HUES64 (cell line): ENCODE measurements around the gene SLC38A4. TPM values are rescaled to one million over a fixed set of nuclear protein-coding genes. Genes with fewer than 3 reads are reported as not detected.
A peak's percentile ranks its signal among the peaks of the same experiment; 100 is the strongest.
"Not testable (repeated sequence)": the region's sequence is repeated elsewhere in the genome, so short reads cannot be mapped to it uniquely, and the experiment has no call there.

ENCODE experiments used
- H3K27ac ChIP-seq: 2 replicates; pipeline ENCODE4 v1.7.0; 2013; ENCODE audit warnings: low read depth, low read length, inconsistent platforms
- H3K27me3 ChIP-seq: 2 replicates; pipeline ENCODE4 v1.6.1; 2013; ENCODE audit warnings: mild to moderate bottlenecking, low read length; ENCODE audit not compliant: insufficient read depth
- H3K36me3 ChIP-seq: 2 replicates; pipeline ENCODE4 v1.6.1; 2013; ENCODE audit warnings: mild to moderate bottlenecking, low read length; ENCODE audit not compliant: insufficient read depth
- H3K4me1 ChIP-seq: 2 replicates; pipeline ENCODE4 v1.6.1; 2013; ENCODE audit warnings: mild to moderate bottlenecking, low read length, moderate library complexity; ENCODE audit not compliant: insufficient read depth
- H3K4me3 ChIP-seq: 2 replicates; pipeline ENCODE4 v1.5.1; 2013; ENCODE audit warnings: mild to moderate bottlenecking, low read length, moderate library complexity
- H3K9ac ChIP-seq: 2 replicates; pipeline ENCODE4 v1.6.1; 2013; ENCODE audit warnings: mild to moderate bottlenecking, low read depth, low read length
- H3K9me3 ChIP-seq: 2 replicates; pipeline ENCODE4 v1.6.1; 2013; ENCODE audit warnings: low read depth, low read length; ENCODE audit not compliant: insufficient read depth
- WGBS: fragments of 150-250, 120-280 bp; methylation state at CpG from one replicate; pipeline ENCODE4 v1.1.7; 2013; ENCODE audit warnings: missing lambda C conversion rate; 5-methylcytosine and 5-hydroxymethylcytosine counted together
- polyA plus RNA-seq, 2 experiments: library from polyadenylated mRNA; stranded (reverse); fragments of 50-300 nt; gene quantifications; one replicate each; pipeline ENCODE4 v1.2.3, GENCODE V29; 2013

SLC38A4 gene
- 1.9 TPM for polyA plus RNA-seq (2013, experiment 1 of 2)
- 2.7 TPM for polyA plus RNA-seq (2013, experiment 2 of 2)

- Histone ChIP-seq H3K27ac (no peak within 1 kb of the TSS), H3K9ac (0 out of 2 replicates have a peak within 1 kb of the TSS, but pooled peaks have one; percentile 17), H3K36me3 (no peaks in the 10 kb centered on the region), H3K27me3 (peaks cover 78% of the 10 kb centered on the region), H3K9me3 (no peaks in the 10 kb centered on the region), H3K4me3 (peak within 1 kb of the TSS; percentile 50), H3K4me1 (peaks cover 4% of the 10 kb centered on the region; the same call in 1 of the 2 replicates)
- WGBS, result 21% methylated on average over 29 of the region's 29 CpGs
These were observed at the start of gene SLC38A4 for GRCh38 chr12:46825591-46826414. Gene SLC38A4, minus strand, starts transcription at chr12:46825997. Its CDS starts 32,926 bp downstream, at chr12:46793071.

- Histone ChIP-seq H3K4me1 (no peaks in the 10 kb centered on the region), H3K27ac (no peak overlapping the region), H3K4me3 (no peak overlapping the region), H3K27me3 (no peaks in the 10 kb centered on the region), H3K9ac (no peak overlapping the region), H3K36me3 (no peaks in the 10 kb centered on the region), H3K9me3 (peaks cover 24% of the 10 kb centered on the region)
- WGBS, result 67% methylated on average over 1 of the region's 1 CpG
These were observed 49.3 kb upstream of the SLC38A4 start for GRCh38 chr12:46875095-46875494.

GRCh38 chr12:46874642-46875041 is 48.8 kb upstream of the SLC38A4 start:
- no peak overlapping the region for H3K4me3 ChIP-seq
- 80% methylated on average over 3 of the region's 3 CpGs for WGBS
- H3K27ac ChIP-seq, result no peak overlapping the region
- no peaks in the 10 kb centered on the region for H3K36me3 ChIP-seq
- no peak overlapping the region for H3K9ac ChIP-seq
- peaks cover 24% of the 10 kb centered on the region for H3K9me3 ChIP-seq
- H3K4me1 ChIP-seq, result no peaks in the 10 kb centered on the region
- H3K27me3 ChIP-seq, result no peaks in the 10 kb centered on the region

- Histone ChIP-seq H3K27me3 (no peaks in the 10 kb centered on the region), H3K9ac (no peak overlapping the region), H3K4me1 (no peaks in the 10 kb centered on the region), H3K9me3 (peaks cover 21% of the 10 kb centered on the region), H3K27ac (no peak overlapping the region), H3K4me3 (no peak overlapping the region), H3K36me3 (no peaks in the 10 kb centered on the region)
- 95% methylated on average over 4 of the region's 4 CpGs for WGBS
These were observed 46.3 kb upstream of the SLC38A4 start for GRCh38 chr12:46872135-46872534.

GRCh38 chr12:46865311-46865710 is 39.5 kb upstream of the SLC38A4 start:
- H3K9ac ChIP-seq, result no peak overlapping the region
- H3K9me3 ChIP-seq, result peaks cover 24% of the 10 kb centered on the region
- no peaks in the 10 kb centered on the region for H3K36me3 ChIP-seq
- no peak overlapping the region for H3K4me3 ChIP-seq
- no peaks in the 10 kb centered on the region for H3K27me3 ChIP-seq
- no peaks in the 10 kb centered on the region for H3K4me1 ChIP-seq
- H3K27ac ChIP-seq, result no peak overlapping the region

GRCh38 chr12:46858368-46858767 is 32.6 kb upstream of the SLC38A4 start:
- no peaks in the 10 kb centered on the region for H3K36me3 ChIP-seq
- H3K4me3 ChIP-seq, result no peak overlapping the region
- no peaks in the 10 kb centered on the region for H3K27me3 ChIP-seq
- H3K9ac ChIP-seq, result no peak overlapping the region
- no peaks in the 10 kb centered on the region for H3K4me1 ChIP-seq
- peaks cover 58% of the 10 kb centered on the region for H3K9me3 ChIP-seq
- H3K27ac ChIP-seq, result no peak overlapping the region
- 90% methylated on average over 3 of the region's 4 CpGs for WGBS

GRCh38 chr12:46857486-46857885 is 31.7 kb upstream of the SLC38A4 start:
- Histone ChIP-seq H3K9ac (no peak overlapping the region), H3K27me3 (no peaks in the 10 kb centered on the region), H3K27ac (no peak overlapping the region), H3K36me3 (no peaks in the 10 kb centered on the region), H3K4me1 (no peaks in the 10 kb centered on the region), H3K4me3 (no peak overlapping the region), H3K9me3 (peaks cover 58% of the 10 kb centered on the region)

- no peaks in the 10 kb centered on the region for H3K27me3 ChIP-seq
- 43% methylated on average over 1 of the region's 2 CpGs for WGBS
- no peak overlapping the region for H3K27ac ChIP-seq
- no peaks in the 10 kb centered on the region for H3K36me3 ChIP-seq
- no peak overlapping the region for H3K9ac ChIP-seq
- no peaks in the 10 kb centered on the region for H3K4me1 ChIP-seq
- peaks cover 58% of the 10 kb centered on the region for H3K9me3 ChIP-seq
- H3K4me3 ChIP-seq, result no peak overlapping the region
These were observed 30.0 kb upstream of the SLC38A4 start for GRCh38 chr12:46855760-46856159.

- peaks cover 44% of the 10 kb centered on the region for H3K9me3 ChIP-seq
- H3K4me1 ChIP-seq, H3K36me3 ChIP-seq, H3K27ac ChIP-seq, H3K4me3 ChIP-seq, H3K9ac ChIP-seq, H3K27me3 ChIP-seq: not testable (repeated sequence)
These were observed 28.4 kb upstream of the SLC38A4 start for GRCh38 chr12:46854188-46854587.

GRCh38 chr12:46848792-46849191 is 23.0 kb upstream of the SLC38A4 start:
- H3K4me3 ChIP-seq, H3K9me3 ChIP-seq, H3K4me1 ChIP-seq, H3K9ac ChIP-seq, H3K27ac ChIP-seq, H3K27me3 ChIP-seq, H3K36me3 ChIP-seq: not testable (repeated sequence)
- WGBS, result 85% methylated on average over 8 of the region's 8 CpGs

- Histone ChIP-seq H3K9ac (no peak overlapping the region), H3K4me1 (no peaks in the 10 kb centered on the region), H3K27ac (no peak overlapping the region), H3K4me3 (no peak overlapping the region), H3K27me3 (no peaks in the 10 kb centered on the region), H3K9me3 (peaks cover 9% of the 10 kb centered on the region; the same call in 1 of the 2 replicates), H3K36me3 (no peaks in the 10 kb centered on the region)
- 100% methylated on average over 1 of the region's 1 CpG for WGBS
These were observed 21.2 kb upstream of the SLC38A4 start for GRCh38 chr12:46847001-46847400.
